Myometrial cell (primary cell): Measurements from ENCODE around the gene RAPGEF3. TPM values are rescaled to one million over a fixed set of nuclear protein-coding genes. Genes with fewer than 3 reads are reported as not detected.

Experiments used
- total RNA-seq: library from RNA; depleted of rRNA; stranded (reverse); fragments of >200 nt; gene quantifications from 2 replicates; pipeline ENCODE4 v1.2.3, GENCODE V29; 2015

Gene RAPGEF3
- total RNA-seq, result 0.89 and 4.3 TPM in 2 replicates

GRCh38 chr12:47758834-47759690, at the start of gene RAPGEF3:
RAPGEF3 (minus strand) TSS chr12:47758880; CDS start chr12:47758556, 324 bp downstream.

GRCh38 chr12:47773062-47773857, 14.6 kb upstream of the RAPGEF3 start, which contains the start of gene SLC48A1:
SLC48A1 (plus strand) TSS chr12:47773238; CDS start chr12:47773305, 67 bp downstream.

GRCh38 chr12:47725091-47725772, 33.4 kb downstream of the RAPGEF3 start, which contains the start of gene ENDOU:
ENDOU (minus strand) TSS chr12:47725490; CDS start chr12:47725413, 77 bp downstream.

GRCh38 chr12:47705566-47706425, 52.9 kb downstream of the RAPGEF3 start, which contains the start of gene RPAP3:
RPAP3 (minus strand) TSS chr12:47706030; CDS start chr12:47702840, 3,190 bp downstream.

Other genes starting within 250 kb of the RAPGEF3 start
- 13.0 and 17.5 TPM in 2 replicates for gene RPAP3, start 52.9 kb downstream of the RAPGEF3 start, total RNA-seq
- under 0.01 TPM in 1 of 2 replicates, not detected in the other for gene ENDOU, start 33.4 kb downstream of the RAPGEF3 start, total RNA-seq
- gene SLC48A1, start 14.4 kb upstream of the RAPGEF3 start, total RNA-seq, result 10.4 and 15.6 TPM in 2 replicates
- gene HDAC7, start 61.0 kb upstream of the RAPGEF3 start, total RNA-seq, result 53.0 and 64.6 TPM in 2 replicates
- gene VDR, start 146.1 kb upstream of the RAPGEF3 start, total RNA-seq, result 1.2 and 1.9 TPM in 2 replicates
- 84.7 and 135 TPM in 2 replicates for gene TMEM106C, start 204.7 kb upstream of the RAPGEF3 start, total RNA-seq
- not detected in 2 replicates for gene COL2A1, start 245.6 kb upstream of the RAPGEF3 start, total RNA-seq